PC-9 (cell line): ENCODE measurements around the gene KCNN3. TPM values are rescaled to one million over a fixed set of nuclear protein-coding genes. Genes with fewer than 3 reads are reported as not detected.
A peak's percentile ranks its signal among the peaks of the same experiment; 100 is the strongest.

Experiments used
- BruUV-seq: library from RNA; stranded (reverse); fragments of 400-500 nt; replicated peaks from 2 replicates; lab custom pipeline; 2021; lab: Mats Ljungman, UMichigan
- CTCF ChIA-PET: fragments of 300-600 bp; sonication (Branson Sonifier 250); formaldehyde crosslinking; loops from one replicate; lab custom pipeline; 2022; ENCODE audit warnings: antibody characterized with exemption; lab: Charles Lee
- POLR2A ChIA-PET: fragments of 300-600 bp; sonication (Branson Sonifier 250); formaldehyde crosslinking; loops from one replicate; lab custom pipeline; 2022; ENCODE audit warnings: antibody characterized with exemption; ENCODE audit not compliant: unreplicated experiment; lab: Charles Lee
- DNase-seq, 2 experiments: peaks; one replicate each; pipeline versions ENCODE4 v3.0.0 to v3.0.0-alpha.2; 2015 to 2022; ENCODE audit warnings: mixed read lengths in 1 of 2
- H2AFZ ChIP-seq: fragments of 200-600 bp; sonication (generic); 2 replicates; pipeline ENCODE4 v1.8.1; 2017; ENCODE audit warnings: antibody characterized with exemption
- H3F3A ChIP-seq: fragments of 200-600 bp; sonication (generic); 2 replicates; pipeline ENCODE4 v1.8.1; 2017; ENCODE audit warnings: antibody characterized with exemption, mild to moderate bottlenecking, low read depth; ENCODE audit not compliant: insufficient read depth
- H3K27ac ChIP-seq: fragments of 200-600 bp; sonication (generic); 2 replicates; pipeline ENCODE4 v1.6.1; 2016; ENCODE audit warnings: mixed run types
- H3K27me3 ChIP-seq: fragments of 200-600 bp; sonication (generic); 2 replicates; pipeline ENCODE4 v1.6.1; 2016; ENCODE audit warnings: low read depth, mixed run types; ENCODE audit not compliant: insufficient read depth
- H3K36me3 ChIP-seq: fragments of 200-600 bp; sonication (generic); 2 replicates; pipeline ENCODE4 v1.6.1; 2016; ENCODE audit warnings: low read depth, mixed run types
- H3K4me1 ChIP-seq: fragments of 200-600 bp; sonication (generic); replicated peaks from 2 replicates; pipeline ENCODE4 v1.6.1; 2016; ENCODE audit warnings: mixed run types; ENCODE audit not compliant: insufficient read depth
- H3K4me2 ChIP-seq: fragments of 200-600 bp; sonication (generic); 2 replicates; pipeline ENCODE4 v1.6.1; 2017; ENCODE audit warnings: mixed run types
- H3K4me3 ChIP-seq: fragments of 200-600 bp; sonication (generic); 2 replicates; pipeline ENCODE4 v1.6.1; 2016; ENCODE audit warnings: mixed run types
- H3K79me2 ChIP-seq: fragments of 200-600 bp; sonication (generic); 2 replicates; pipeline ENCODE4 v1.6.1; 2017; ENCODE audit warnings: low read depth, mixed run types
- H3K9me2 ChIP-seq: fragments of 200-600 bp; sonication (generic); 2 replicates; pipeline ENCODE4 v1.8.1; 2017; ENCODE audit warnings: mild to moderate bottlenecking; ENCODE audit not compliant: insufficient read depth
- H3K9me3 ChIP-seq: fragments of 200-600 bp; sonication (generic); 2 replicates; pipeline ENCODE4 v1.8.1; 2016; ENCODE audit warnings: low read depth; ENCODE audit not compliant: insufficient read depth
- H4K20me1 ChIP-seq: fragments of 200-600 bp; sonication (generic); 2 replicates; pipeline ENCODE4 v1.8.1; 2017; ENCODE audit not compliant: insufficient read depth
- EZH2 ChIP-seq: fragments of 200-600 bp; sonication (generic); IDR thresholded peaks from 2 replicates; pipeline ENCODE4 v1.8.0; 2017; ENCODE audit warnings: antibody characterized with exemption, low read depth
- intact Hi-C: fragments of 100-400 bp; cut with micrococcal nuclease; formaldehyde crosslinking; loops from one replicate; pipeline ENCODE4 v1.10.0; 2022; ENCODE audit not compliant: unreplicated experiment
- total RNA-seq: library from RNA; stranded (reverse); gene quantifications from 2 replicates; pipeline ENCODE4 v1.2.3, GENCODE V29; 2021
- TF ChIP-seq, protein P1 (sequence below): fragments of 200-600 bp; sonication (generic); conservative IDR thresholded peaks from 2 replicates; pipeline ENCODE4 v1.6.1; 2017; ENCODE audit warnings: mixed run types, antibody characterized with exemption, mild to moderate bottlenecking, moderate library complexity

KCNN3 gene
- total RNA-seq, 1 experiment from 2014 or later, result 1.1 TPM

- intact Hi-C loops, result no loop called here
- CTCF ChIA-PET, result no interaction called here
- no peaks in the 10 kb centered on the region for H4K20me1 ChIP-seq
These were observed 77.2 kb downstream of the KCNN3 start for GRCh38 chr1:154792899-154793298.

GRCh38 chr1:154791292-154792166, 78.6 kb downstream of the KCNN3 start:
- no peaks in the 10 kb centered on the region for H4K20me1 ChIP-seq
- ChIA-PET CTCF (interaction anchor here (0.6 to 0.7 kb wide), 4 partner anchors 117 to 604 kb away, joined by 4 to 8 read pairs (median 4); partner anchors contain the start of gene KRTCAP2), POLR2A (interaction anchor here (0.7 kb wide), 1 partner anchor 82 kb away, joined by 30 read pairs; no protein-coding TSS in a partner anchor)
- H2AFZ ChIP-seq, result no peak overlapping the region
- H3K9me3 ChIP-seq, result no peaks in the 10 kb centered on the region
- no peak overlapping the region for H3K27ac ChIP-seq
- H3K27me3 ChIP-seq, result peaks cover 85% of the 10 kb centered on the region
- intact Hi-C loops, result no loop called here
- TF ChIP-seq, protein P1, sequence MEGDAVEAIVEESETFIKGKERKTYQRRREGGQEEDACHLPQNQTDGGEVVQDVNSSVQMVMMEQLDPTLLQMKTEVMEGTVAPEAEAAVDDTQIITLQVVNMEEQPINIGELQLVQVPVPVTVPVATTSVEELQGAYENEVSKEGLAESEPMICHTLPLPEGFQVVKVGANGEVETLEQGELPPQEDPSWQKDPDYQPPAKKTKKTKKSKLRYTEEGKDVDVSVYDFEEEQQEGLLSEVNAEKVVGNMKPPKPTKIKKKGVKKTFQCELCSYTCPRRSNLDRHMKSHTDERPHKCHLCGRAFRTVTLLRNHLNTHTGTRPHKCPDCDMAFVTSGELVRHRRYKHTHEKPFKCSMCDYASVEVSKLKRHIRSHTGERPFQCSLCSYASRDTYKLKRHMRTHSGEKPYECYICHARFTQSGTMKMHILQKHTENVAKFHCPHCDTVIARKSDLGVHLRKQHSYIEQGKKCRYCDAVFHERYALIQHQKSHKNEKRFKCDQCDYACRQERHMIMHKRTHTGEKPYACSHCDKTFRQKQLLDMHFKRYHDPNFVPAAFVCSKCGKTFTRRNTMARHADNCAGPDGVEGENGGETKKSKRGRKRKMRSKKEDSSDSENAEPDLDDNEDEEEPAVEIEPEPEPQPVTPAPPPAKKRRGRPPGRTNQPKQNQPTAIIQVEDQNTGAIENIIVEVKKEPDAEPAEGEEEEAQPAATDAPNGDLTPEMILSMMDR, result no peak
- no peak for TF ChIP-seq EZH2
- no peaks in the 10 kb centered on the region for H3K4me1 ChIP-seq
- H3K79me2 ChIP-seq, result no peaks in the 10 kb centered on the region
- no peaks in the 10 kb centered on the region for H3K9me2 ChIP-seq
- peak overlapping the region; percentile 43 for H3K4me2 ChIP-seq
- DNase-seq, result peak in 1 of 2 experiments; percentile 16
- H3K4me3 ChIP-seq, result no peak overlapping the region
- H3K36me3 ChIP-seq, result no peaks in the 10 kb centered on the region
- no peaks in the 10 kb centered on the region for H3F3A ChIP-seq
- BruUV-seq, result no TSS peak

More at GRCh38 chr1:154792899-154793298, 77.2 kb downstream of the KCNN3 start:
- Histone ChIP-seq H3K27me3 (peaks cover 97% of the 10 kb centered on the region), H2AFZ (no peak overlapping the region), H3F3A (no peaks in the 10 kb centered on the region), H3K4me1 (no peaks in the 10 kb centered on the region), H3K27ac (no peak overlapping the region), H3K79me2 (no peaks in the 10 kb centered on the region), H3K4me2 (no peak overlapping the region), H3K4me3 (no peak overlapping the region), H3K9me3 (no peaks in the 10 kb centered on the region), H3K9me2 (no peaks in the 10 kb centered on the region), H3K36me3 (no peaks in the 10 kb centered on the region)
- no peak for DNase-seq
- TF ChIP-seq, protein P1, result no peak
- TF ChIP-seq EZH2, result no peak
- BruUV-seq, result no TSS peak
- POLR2A ChIA-PET, result no interaction called here

DNA sequence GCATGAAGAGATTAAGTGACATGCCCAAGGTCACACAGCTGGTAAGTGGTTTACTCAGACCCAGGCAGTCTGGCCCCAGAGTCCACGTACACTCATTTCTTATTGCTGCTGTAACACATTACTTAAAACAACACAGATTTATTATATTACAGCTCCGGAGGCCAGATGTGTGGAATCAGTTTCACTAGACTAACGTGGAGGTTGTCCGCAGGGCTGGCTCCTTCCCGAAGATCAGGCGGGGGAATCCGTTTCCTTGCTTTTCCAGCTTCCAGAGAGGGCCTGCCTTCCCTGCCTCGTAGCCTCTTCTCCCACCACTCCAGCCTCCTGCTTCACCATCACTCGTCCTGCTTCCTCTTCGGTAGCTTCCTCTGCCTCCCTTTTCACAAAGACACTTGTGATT, 81.2 kb downstream of the KCNN3 start:
- Histone ChIP-seq H3K4me3 (no peak overlapping the region), H3K4me1 (no peaks in the 10 kb centered on the region), H3K4me2 (no peak overlapping the region), H3K9me3 (no peaks in the 10 kb centered on the region), H3K9me2 (no peaks in the 10 kb centered on the region), H3K27ac (no peak overlapping the region), H2AFZ (no peak overlapping the region), H4K20me1 (no peaks in the 10 kb centered on the region), H3F3A (no peaks in the 10 kb centered on the region), H3K27me3 (peaks cover 67% of the 10 kb centered on the region), H3K79me2 (no peaks in the 10 kb centered on the region), H3K36me3 (no peaks in the 10 kb centered on the region)
- TF ChIP-seq, protein P1, result no peak
- TF ChIP-seq EZH2, result no peak
- ChIA-PET POLR2A (interaction anchor here (0.6 kb wide), 1 partner anchor 88 kb away, joined by 3 read pairs; no protein-coding TSS in a partner anchor), CTCF (no interaction called here)
- intact Hi-C loops, result no loop called here
- no peak for DNase-seq
- BruUV-seq, result no TSS peak
